SH-SY5Y (cell line): Measurements from ENCODE around the gene TGIF1.

ENCODE experiments used
- GATA2 ChIP-seq: IDR thresholded peaks from 2 replicates; pipeline ENCODE4 v1.6.1; 2011; ENCODE audit warnings: mild to moderate bottlenecking, low read depth, low read length
- GATA3 ChIP-seq: IDR thresholded peaks from 2 replicates; pipeline ENCODE4 v1.6.1; 2011; ENCODE audit warnings: low read depth, mild to moderate bottlenecking, low read length, moderate library complexity

GRCh38 chr18:3425030-3425429 is 24.9 kb upstream of the TGIF1 start:
- TF ChIP-seq GATA2 (no peak), GATA3 (no peak)
